Left lung (tissue), 10 donors: Measurements from ENCODE around the gene TMTC4. TPM values are rescaled to one million over a fixed set of nuclear protein-coding genes. Genes with fewer than 3 reads are reported as not detected.

Source experiments
- ATAC-seq: fragments of 200-7000 bp; cut with Tn5 transposase; one replicate; pipeline ENCODE4 v1.9.1; 2020; ENCODE audit warnings: moderate library complexity
- DNase-seq, 4 donors: peaks; one replicate each; pipeline ENCODE4 v3.0.0-alpha.2; 2013 to 2020
- H3K27ac ChIP-seq, 2 donors: fragments of 200-600 bp; sonication (generic) in 1 of 2; one replicate each; pipeline versions ENCODE4 v1.5.0 to v1.8.0; 2020 to 2021
- H3K27me3 ChIP-seq, 2 donors: fragments of 200-600 bp; sonication (generic) in 1 of 2; one replicate each; pipeline versions ENCODE4 v1.5.0 to v1.8.0; 2020 to 2021
- H3K36me3 ChIP-seq, 2 donors: fragments of 200-600 bp; sonication (generic) in 1 of 2; one replicate each; pipeline versions ENCODE4 v1.5.0 to v1.8.0; 2020 to 2021
- H3K4me1 ChIP-seq, 2 donors: fragments of 200-600 bp; one replicate each; pipeline ENCODE4 v1.8.0; 2021
- H3K4me3 ChIP-seq, 2 donors: fragments of 200-600 bp; sonication (generic) in 1 of 2; one replicate each; pipeline versions ENCODE4 v1.5.0 to v1.8.0; 2020 to 2021; ENCODE audit warnings: mild to moderate bottlenecking in 1 of 2
- H3K9me3 ChIP-seq, 2 donors: fragments of 200-600 bp; sonication (generic) in 1 of 2; one replicate each; pipeline versions ENCODE4 v1.5.0 to v1.8.0; 2020 to 2021
- intact Hi-C, 2 donors: fragments of 100-400 bp; cut with DNase I; formaldehyde crosslinking; loops; one replicate each; pipeline versions ENCODE4 v1.11.2 to v1.14.2; 2022
- polyA plus RNA-seq, 6 donors: library from polyadenylated mRNA; unstranded; fragments of 120-200 nt; gene quantifications; one replicate each; pipeline ENCODE4 v1.2.1, GENCODE V29; 2013; ENCODE audit not compliant: insufficient read length in 6 of 6
- total RNA-seq, 2 donors: library from RNA; stranded (reverse); fragmentation: NEBNext Ultra II Directional; extraction: Animal tissue kit (Norgen Biotek cat#: 25700); gene quantifications; one replicate each; pipeline ENCODE4 v1.2.1, GENCODE V29; 2021
- TF ChIP-seq, protein P1 (sequence below), 2 donors: fragments of 200-600 bp; sonication (generic) in 1 of 2; IDR thresholded peaks; one replicate each; pipeline versions ENCODE4 v1.5.0 to v1.8.0; 2021; ENCODE audit warnings: antibody characterized with exemption in 2 of 2
- donor health status: DM: no; HTN: yes; CAD: no.
- donor health status: DM: no; HTN: no; CAD: no.

The TMTC4 gene
- total and polyA plus RNA-seq, 8 donors: 13.7 to 30.2 (median 25.1) TPM

- no peaks in the 10 kb centered on the region for H3K36me3 ChIP-seq
- ATAC-seq (no peak), DNase-seq (no peak)
- H3K27me3 ChIP-seq: no peaks in the 10 kb centered on the region
- intact Hi-C loops: no loop called here
- no peak overlapping the region for H3K4me3 ChIP-seq
- TF ChIP-seq, protein P1, sequence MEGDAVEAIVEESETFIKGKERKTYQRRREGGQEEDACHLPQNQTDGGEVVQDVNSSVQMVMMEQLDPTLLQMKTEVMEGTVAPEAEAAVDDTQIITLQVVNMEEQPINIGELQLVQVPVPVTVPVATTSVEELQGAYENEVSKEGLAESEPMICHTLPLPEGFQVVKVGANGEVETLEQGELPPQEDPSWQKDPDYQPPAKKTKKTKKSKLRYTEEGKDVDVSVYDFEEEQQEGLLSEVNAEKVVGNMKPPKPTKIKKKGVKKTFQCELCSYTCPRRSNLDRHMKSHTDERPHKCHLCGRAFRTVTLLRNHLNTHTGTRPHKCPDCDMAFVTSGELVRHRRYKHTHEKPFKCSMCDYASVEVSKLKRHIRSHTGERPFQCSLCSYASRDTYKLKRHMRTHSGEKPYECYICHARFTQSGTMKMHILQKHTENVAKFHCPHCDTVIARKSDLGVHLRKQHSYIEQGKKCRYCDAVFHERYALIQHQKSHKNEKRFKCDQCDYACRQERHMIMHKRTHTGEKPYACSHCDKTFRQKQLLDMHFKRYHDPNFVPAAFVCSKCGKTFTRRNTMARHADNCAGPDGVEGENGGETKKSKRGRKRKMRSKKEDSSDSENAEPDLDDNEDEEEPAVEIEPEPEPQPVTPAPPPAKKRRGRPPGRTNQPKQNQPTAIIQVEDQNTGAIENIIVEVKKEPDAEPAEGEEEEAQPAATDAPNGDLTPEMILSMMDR (IDR thresholded peaks at IDR 0.05): no peak
- H3K4me1 ChIP-seq: no peaks in the 10 kb centered on the region
- H3K27ac ChIP-seq: no peak overlapping the region
- no peaks in the 10 kb centered on the region for H3K9me3 ChIP-seq
Observed at GRCh38 chr13:100561599-100562204, 112.9 kb downstream of the TMTC4 start.

- no peak for ATAC-seq
- no peaks in the 10 kb centered on the region for H3K36me3 ChIP-seq
- TF ChIP-seq, protein P1 (IDR thresholded peaks at IDR 0.05): no peak
- no peak for DNase-seq
- no peak overlapping the region for H3K27ac ChIP-seq
- intact Hi-C loops: no loop called here
- no peaks in the 10 kb centered on the region for H3K4me1 ChIP-seq
- H3K27me3 ChIP-seq: no peaks in the 10 kb centered on the region
- no peak overlapping the region for H3K4me3 ChIP-seq
- H3K9me3 ChIP-seq: no peaks in the 10 kb centered on the region
Observed at GRCh38 chr13:100561158-100561499, 113.5 kb downstream of the TMTC4 start.

DNA sequence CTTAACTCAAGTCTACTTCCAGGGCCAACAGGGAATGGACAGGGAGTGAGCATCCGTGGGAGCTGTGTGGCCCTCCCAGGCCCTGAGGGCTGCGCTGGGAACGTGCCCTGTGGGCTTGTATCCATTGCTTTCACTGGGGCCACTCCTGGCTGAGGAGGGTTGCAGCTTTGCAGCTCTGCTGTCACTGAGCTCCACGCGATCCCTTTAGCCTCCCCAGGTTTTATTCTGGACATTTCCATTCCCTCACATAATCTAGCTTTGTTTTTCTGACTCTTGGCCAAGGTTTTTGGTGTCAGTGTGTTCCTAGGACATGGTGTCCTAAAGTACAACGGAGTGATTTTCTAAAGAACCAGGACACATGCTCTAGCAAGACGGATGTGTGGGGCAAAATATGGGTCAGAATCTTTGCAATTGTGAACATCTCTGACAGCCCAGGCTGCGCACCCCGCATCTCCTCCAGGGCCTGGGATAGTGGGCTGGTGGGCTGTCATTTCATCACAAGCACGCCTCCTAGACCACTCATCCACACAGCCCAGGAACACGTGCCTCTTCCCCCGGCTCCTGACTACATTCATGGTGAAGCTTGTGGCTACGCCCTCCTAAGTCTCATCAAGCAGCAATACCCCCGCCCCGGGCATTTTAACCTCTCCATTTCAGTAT lies 114.0 kb downstream of the TMTC4 start:
- H3K4me3 ChIP-seq: no peak overlapping the region
- intact Hi-C loops: no loop called here
- H3K4me1 ChIP-seq: no peaks in the 10 kb centered on the region
- H3K27ac ChIP-seq: no peak overlapping the region
- H3K27me3 ChIP-seq: no peaks in the 10 kb centered on the region
- ATAC-seq (no peak), DNase-seq (no peak)
- no peaks in the 10 kb centered on the region for H3K36me3 ChIP-seq
- no peaks in the 10 kb centered on the region for H3K9me3 ChIP-seq
- TF ChIP-seq, protein P1 (IDR thresholded peaks at IDR 0.05): no peak

DNA sequence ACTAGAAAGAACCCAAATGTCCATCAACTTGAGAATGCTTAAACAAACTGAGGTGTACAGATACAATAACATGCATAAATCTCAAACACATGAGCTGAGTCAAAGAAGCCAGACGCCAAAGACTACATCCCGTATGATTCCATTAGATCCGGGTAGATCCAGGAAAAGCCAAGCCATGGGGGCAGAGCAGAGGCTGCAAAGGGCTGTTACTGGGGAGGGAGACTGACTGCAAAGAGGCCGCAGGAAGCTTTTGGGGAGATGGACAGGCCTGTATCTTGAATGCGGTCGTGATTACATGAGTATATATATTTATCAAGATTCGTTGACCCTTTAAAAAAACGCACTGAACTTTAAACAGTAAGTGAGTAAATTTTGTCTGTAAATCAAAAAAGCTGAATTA lies 114.7 kb downstream of the TMTC4 start:
- no peak overlapping the region for H3K27ac ChIP-seq
- H3K36me3 ChIP-seq: no peaks in the 10 kb centered on the region
- H3K4me1 ChIP-seq: no peaks in the 10 kb centered on the region
- intact Hi-C loops: no loop called here
- no peak overlapping the region for H3K4me3 ChIP-seq
- DNase-seq (no peak), ATAC-seq (no peak)
- H3K9me3 ChIP-seq: no peaks in the 10 kb centered on the region
- no peaks in the 10 kb centered on the region for H3K27me3 ChIP-seq
- TF ChIP-seq, protein P1 (IDR thresholded peaks at IDR 0.05): no peak

Other genes with a start within 250 kb of the TMTC4 start
- 1 to 10 TPM; 4.3 to 6.3 TPM for gene GGACT, start 86.0 kb downstream of the TMTC4 start, total RNA-seq
- 1 to 10 TPM; 3.4 to 5.9 (median 4.4) TPM for gene GGACT, start 86.0 kb downstream of the TMTC4 start, polyA plus RNA-seq